Heart right ventricle (tissue), 16 donors: ENCODE measurements around the gene NTPCR. TPM values are rescaled to one million over a fixed set of nuclear protein-coding genes. Genes with fewer than 3 reads are reported as not detected.

Experiments
- ATAC-seq, 8 donors: fragments of 200-7000 bp; cut with Tn5 transposase; one replicate each; pipeline ENCODE4 v1.9.1; 2020; ENCODE audit warnings: mild to moderate bottlenecking in 8 of 8, moderate library complexity in 8 of 8, moderate number of reproducible peaks in 1 of 8
- DNase-seq, 2 donors: peaks; one replicate each; pipeline ENCODE4 v3.0.0-alpha.2; 2020
- H3K27ac ChIP-seq, 10 donors: fragments of 200-600 bp; sonication (generic) in 2 of 10; one replicate each; pipeline versions ENCODE4 v1.5.0 to v1.8.0; 2020 to 2022; ENCODE audit warnings: mild to moderate bottlenecking in 3 of 10
- H3K27me3 ChIP-seq, 7 donors: fragments of 200-600 bp; one replicate each; pipeline ENCODE4 v1.8.0; 2021 to 2022; ENCODE audit warnings: mild to moderate bottlenecking in 2 of 7
- H3K36me3 ChIP-seq, 9 donors: fragments of 200-600 bp; sonication (generic) in 1 of 9; one replicate each; pipeline versions ENCODE4 v1.5.0 to v1.8.0; 2020 to 2022; ENCODE audit warnings: mild to moderate bottlenecking in 2 of 9
- H3K4me1 ChIP-seq, 9 donors: fragments of 200-600 bp; sonication (generic) in 1 of 9; one replicate each; pipeline versions ENCODE4 v1.5.0 to v1.8.0; 2020 to 2022; ENCODE audit warnings: mild to moderate bottlenecking in 4 of 9
- H3K4me3 ChIP-seq, 10 donors: fragments of 200-600 bp; sonication (generic) in 2 of 10; one replicate each; pipeline versions ENCODE4 v1.5.0 to v1.8.0; 2020 to 2022; ENCODE audit warnings: mild to moderate bottlenecking in 7 of 10, moderate library complexity in 2 of 10
- H3K9me3 ChIP-seq, 11 donors: fragments of 200-600 bp in 10 of 11; sonication (generic) in 2 of 11; one replicate each; pipeline versions ENCODE4 v1.5.0 to v1.8.0; 2013 to 2022; ENCODE audit warnings: mild to moderate bottlenecking in 2 of 11, control low read depth in 1 of 11, moderate library complexity in 1 of 11
- CTCF ChIP-seq, 9 donors: fragments of 200-600 bp; sonication (generic) in 2 of 9; IDR thresholded peaks; one replicate each; pipeline versions ENCODE4 v1.5.0 to v1.8.0; 2021 to 2022; ENCODE audit warnings: antibody characterized with exemption in 9 of 9, mild to moderate bottlenecking in 5 of 9, moderate library complexity in 1 of 9
- WGBS, 2 donors: extraction: QIAGEN DNeasy Blood & Tissue Kit; methylation state at CpG; one replicate each; pipeline ENCODE4 v1.1.7; 2013; ENCODE audit warnings: inconsistent platforms in 1 of 2; 5-methylcytosine and 5-hydroxymethylcytosine counted together
- intact Hi-C, 10 donors: fragments of 100-400 bp; cut with DNase I; formaldehyde crosslinking; loops; one replicate each; pipeline versions ENCODE4 v1.11.1 to v1.14.2; 2022
- polyA plus RNA-seq, 2 donors: library from polyadenylated mRNA; stranded (reverse); fragments of 200-250 nt; gene quantifications; one replicate each; pipeline ENCODE4 v1.2.3, GENCODE V29; 2013
- total RNA-seq, 10 donors: library from RNA; stranded (reverse); fragmentation: NEBNext Ultra II Directional in 3 of 10; extraction: Animal tissue kit (Norgen Biotek cat#: 25700) in 3 of 10; gene quantifications; one replicate each; pipeline versions ENCODE4 v1.2.1 to v1.2.4, GENCODE V29; 2021 to 2023
- donor health status: Arrhythmogenic right ventricular cardiomyopathy.
- donor health status: ischemic (EF 13 %, LVEDD 7.1; RV severe dilation, severe dysfunction).
- donor health status: healthy with polysubstance abuse.
- donor health status: DM: no; HTN: yes; CAD: no.
- donor health status: DM: no; HTN: no; CAD: no.
- donor health status: ischemic (EF 25% LVEDD 6.9; RV normal size, moderate dysfunction).
- donor health status: ischemic (EF 25% LVEDD 5.7; RV mildly dilated, moderate dysfunction).
- donor health status: healthy.
- donor health status: DM: yes; HTN: yes; CAD: no.
- donor health status: Ischemic cardiomyopathy.
- donor health status: ischemic (EF 35%, LVEDD 5.7; RV mildly dilated, moderate dysfunction).
- donor health status: nonischemic (EF 11% LVEDD 7.7; RV severe dilation, severe dysfunction).
- donor health status: DM: yes; HTN: yes; CAD: no.
- donor health status: PGD.
- donor health status: ischemic (EF 29% LVEDD 5.4; RV normal size, mild dysfunction).
- donor health status: nonischemic (EF 23%, LVEDD 6.1; RV moderate dilation, normal function).

NTPCR gene
- total and polyA plus RNA-seq, 12 donors = 51.2 to 88.4 (median 56.8) TPM

GRCh38 chr1:232938926-232939325, 11.5 kb upstream of the NTPCR start:
- ATAC-seq (no peak), DNase-seq (no peak)
- Histone ChIP-seq H3K9me3 (peaks cover 0 to 2% (median 0%) of the 10 kb centered on the region in 11 donors), H3K4me3 (no peak overlapping the region), H3K27me3 (peaks cover 0 to 6% (median 0%) of the 10 kb centered on the region in 7 donors), H3K27ac (no peak overlapping the region), H3K4me1 (peaks cover 0 to 10% (median 4%) of the 10 kb centered on the region in 9 donors), H3K36me3 (no peaks in the 10 kb centered on the region)
- 96% methylated on average over 11 of the region's 11 CpGs for WGBS, 2 donors
- no peak for TF ChIP-seq CTCF (IDR thresholded peaks at IDR 0.05)
- intact Hi-C loops = no loop called here

- Histone ChIP-seq H3K9me3 (peaks cover 0 to 2% (median 0%) of the 10 kb centered on the region in 11 donors), H3K27me3 (peaks cover 0 to 6% (median 0%) of the 10 kb centered on the region in 7 donors), H3K27ac (no peak overlapping the region), H3K4me1 (peaks cover 0 to 14% (median 4%) of the 10 kb centered on the region in 9 donors), H3K36me3 (no peaks in the 10 kb centered on the region), H3K4me3 (no peak overlapping the region)
- intact Hi-C loops = loop anchor here in 1 of 10 donors (10.0 kb wide), 1 partner anchor 135 kb away; the partner anchor contains the start of gene MAP10
- DNase-seq = no peak
- no peak for ATAC-seq
- 87% methylated on average over 2 of the region's 2 CpGs for WGBS, 2 donors
- no peak for TF ChIP-seq CTCF (IDR thresholded peaks at IDR 0.05)
Measured at GRCh38 chr1:232939748-232940147, 10.7 kb upstream of the NTPCR start.

- H3K36me3 ChIP-seq = no peaks in the 10 kb centered on the region
- ATAC-seq (no peak), DNase-seq (no peak)
- TF ChIP-seq CTCF (IDR thresholded peaks at IDR 0.05) = no peak
- H3K27ac ChIP-seq = no peak overlapping the region
- H3K4me1 ChIP-seq = peaks cover 0 to 14% (median 4%) of the 10 kb centered on the region in 9 donors
- intact Hi-C loops = loop anchor here in 1 of 10 donors (10.0 kb wide), 1 partner anchor 135 kb away; the partner anchor contains the start of gene MAP10
- 71 to 84% methylated on average over 1 of the region's 1 CpG for WGBS, 2 donors
- H3K9me3 ChIP-seq = peaks cover 0 to 2% (median 0%) of the 10 kb centered on the region in 11 donors
- H3K27me3 ChIP-seq = peaks cover 0 to 6% (median 0%) of the 10 kb centered on the region in 7 donors
- H3K4me3 ChIP-seq = no peak overlapping the region
Measured at GRCh38 chr1:232940262-232940661, 10.1 kb upstream of the NTPCR start.

- Histone ChIP-seq H3K27ac (no peak overlapping the region), H3K4me1 (peaks cover 0 to 14% (median 4%) of the 10 kb centered on the region in 9 donors), H3K36me3 (no peaks in the 10 kb centered on the region), H3K4me3 (no peak overlapping the region), H3K9me3 (peaks cover 0 to 2% (median 0%) of the 10 kb centered on the region in 11 donors), H3K27me3 (peaks cover 0 to 2% (median 0%) of the 10 kb centered on the region in 7 donors)
- no peak for TF ChIP-seq CTCF (IDR thresholded peaks at IDR 0.05)
- intact Hi-C loops = loop anchor here in 1 of 10 donors (10.0 kb wide), 1 partner anchor 138 kb away; the partner anchor contains the start of gene MAP10
- WGBS, 2 donors = 54 to 56% methylated on average over 8 of the region's 8 CpGs
- no peak for DNase-seq
- peak in 2 of 8 donors; percentile 55 to 57 for ATAC-seq
Measured at GRCh38 chr1:232942413-232943294, 7.8 kb upstream of the NTPCR start.
